GM21528 (cell line): ENCODE results near the gene GOSR1.
"Not testable (repeated sequence)": the region's sequence is repeated elsewhere in the genome, so short reads cannot be mapped to it uniquely, and the experiment has no call there.

Source experiments
- ATAC-seq: cut with Tn5 transposase; IDR thresholded peaks from one replicate; pipeline ENCODE4 v1.9.1; 2021; ENCODE audit warnings: mild to moderate bottlenecking, moderate library complexity; ENCODE audit not compliant: unreplicated experiment, low FRiP score

Gene GOSR1

GRCh38 chr17:30477083-30477773 lies at the start of gene GOSR1:
Gene GOSR1, plus strand, starts transcription at chr17:30477408. Its CDS starts 26 bp downstream, at chr17:30477434.
- peak; percentile 94 for ATAC-seq

- ATAC-seq = no peak
Observed at GRCh38 chr17:30427611-30428010, 49.6 kb upstream of the GOSR1 start.

- no peak for ATAC-seq
Observed at GRCh38 chr17:30429155-30429554, 48.1 kb upstream of the GOSR1 start.

- ATAC-seq = no peak
Observed at GRCh38 chr17:30433514-30433913, 43.7 kb upstream of the GOSR1 start.

- no peak for ATAC-seq
Observed at GRCh38 chr17:30436729-30437128, 40.5 kb upstream of the GOSR1 start.

- no peak for ATAC-seq
Observed at GRCh38 chr17:30443721-30444120, 33.5 kb upstream of the GOSR1 start.

- ATAC-seq = not testable (repeated sequence)
Observed at GRCh38 chr17:30446640-30447039, 30.6 kb upstream of the GOSR1 start.

GRCh38 chr17:30449480-30449879 lies 27.7 kb upstream of the GOSR1 start:
- ATAC-seq = no peak

GRCh38 chr17:30450125-30451027 lies 26.8 kb upstream of the GOSR1 start:
- ATAC-seq = no peak

GRCh38 chr17:30454635-30455034 lies 22.6 kb upstream of the GOSR1 start:
- ATAC-seq = no peak

- ATAC-seq = no peak
Observed at GRCh38 chr17:30458371-30458770, 18.8 kb upstream of the GOSR1 start.

GRCh38 chr17:30458797-30459413 lies 18.3 kb upstream of the GOSR1 start:
- not testable (repeated sequence) for ATAC-seq

GRCh38 chr17:30468465-30468864 lies 8.7 kb upstream of the GOSR1 start:
- ATAC-seq = no peak

- ATAC-seq = no peak
Observed at GRCh38 chr17:30472238-30472890, 4.8 kb upstream of the GOSR1 start.

- ATAC-seq = no peak
Observed at GRCh38 chr17:30475206-30475605, 2.0 kb upstream of the GOSR1 start.

- ATAC-seq = peak; percentile 26
Observed at GRCh38 chr17:30476726-30477082, 504 bp upstream of the GOSR1 start.

GRCh38 chr17:30477774-30478115 lies 537 bp downstream of the GOSR1 start:
- no peak for ATAC-seq

GRCh38 chr17:30482555-30482954 lies 5.3 kb downstream of the GOSR1 start:
- ATAC-seq = no peak

- ATAC-seq = no peak
Observed at GRCh38 chr17:30483159-30483558, 6.0 kb downstream of the GOSR1 start.

- no peak for ATAC-seq
Observed at GRCh38 chr17:30493780-30494179, 16.6 kb downstream of the GOSR1 start.

GRCh38 chr17:30495586-30495985 lies 18.4 kb downstream of the GOSR1 start:
- ATAC-seq = no peak
